IPS DF 4.7 (cell line): ENCODE measurements around the gene IGFL4.
A peak's percentile ranks its signal among the peaks of the same experiment; 100 is the strongest.

ENCODE experiments used
- DNase-seq: peaks from one replicate; pipeline ENCODE4 v3.0.0-alpha.2; 2013; ENCODE audit warnings: low spot score; ENCODE audit errors: extremely low read depth

IGFL4 gene

GRCh38 chr19:46040952-46041500 is at the start of gene IGFL4:
TSS of gene IGFL4 (minus strand) at chr19:46041002. CDS start at chr19:46040962, 40 bp downstream.
- no peak for DNase-seq

GRCh38 chr19:46090444-46090843 is 49.6 kb upstream of the IGFL4 start:
- no peak for DNase-seq

GRCh38 chr19:46089432-46089831 is 48.6 kb upstream of the IGFL4 start:
- no peak for DNase-seq

GRCh38 chr19:46088101-46088500 is 47.3 kb upstream of the IGFL4 start:
- DNase-seq, result no peak

GRCh38 chr19:46085888-46086287 is 45.1 kb upstream of the IGFL4 start:
- no peak for DNase-seq

- DNase-seq, result no peak
These were observed 41.9 kb upstream of the IGFL4 start for GRCh38 chr19:46082728-46083050.

- DNase-seq, result no peak
These were observed 41.3 kb upstream of the IGFL4 start for GRCh38 chr19:46081928-46082727.

GRCh38 chr19:46080561-46080960 is 39.8 kb upstream of the IGFL4 start:
- no peak for DNase-seq

- no peak for DNase-seq
These were observed 38.8 kb upstream of the IGFL4 start for GRCh38 chr19:46079576-46079975.

GRCh38 chr19:46078573-46079332 is 38.0 kb upstream of the IGFL4 start:
- DNase-seq, result peak; percentile 44

GRCh38 chr19:46077815-46078167 is 37.0 kb upstream of the IGFL4 start:
- no peak for DNase-seq

GRCh38 chr19:46076951-46077814 is 36.4 kb upstream of the IGFL4 start:
- peak; percentile 49 for DNase-seq

- DNase-seq, result no peak
These were observed 35.5 kb upstream of the IGFL4 start for GRCh38 chr19:46076031-46076880.

- no peak for DNase-seq
These were observed 32.6 kb upstream of the IGFL4 start for GRCh38 chr19:46073268-46073922.

- no peak for DNase-seq
These were observed 29.1 kb upstream of the IGFL4 start for GRCh38 chr19:46069806-46070341.

GRCh38 chr19:46068345-46069258 is 27.8 kb upstream of the IGFL4 start:
- DNase-seq, result no peak

- no peak for DNase-seq
These were observed 26.9 kb upstream of the IGFL4 start for GRCh38 chr19:46067691-46068090.

- no peak for DNase-seq
These were observed 25.7 kb upstream of the IGFL4 start for GRCh38 chr19:46066471-46066870.
